HG03135 (cell line): ENCODE data around the gene TNIK.

Experiments
- ATAC-seq: cut with Tn5 transposase; IDR thresholded peaks from one replicate; pipeline ENCODE4 v1.9.1; 2021; ENCODE audit warnings: mild to moderate bottlenecking, moderate library complexity; ENCODE audit not compliant: unreplicated experiment

The TNIK gene

GRCh38 chr3:171459942-171460724 lies at the start of gene TNIK:
TSS of gene TNIK (minus strand) at chr3:171460405. CDS start at chr3:171460063, 342 bp downstream.
- peak; percentile 78 for ATAC-seq

GRCh38 chr3:171508676-171509075 lies 48.5 kb upstream of the TNIK start:
- no peak for ATAC-seq

GRCh38 chr3:171508206-171508605 lies 48.0 kb upstream of the TNIK start:
- ATAC-seq = no peak

GRCh38 chr3:171506743-171507319 lies 46.6 kb upstream of the TNIK start:
- no peak for ATAC-seq

GRCh38 chr3:171505822-171506333 lies 45.7 kb upstream of the TNIK start:
- no peak for ATAC-seq

- ATAC-seq = no peak
Measured at GRCh38 chr3:171504376-171504775, 44.2 kb upstream of the TNIK start.

GRCh38 chr3:171503817-171504216 lies 43.6 kb upstream of the TNIK start:
- ATAC-seq = no peak

GRCh38 chr3:171498921-171499320 lies 38.7 kb upstream of the TNIK start:
- ATAC-seq = no peak

- ATAC-seq = no peak
Measured at GRCh38 chr3:171497468-171497867, 37.3 kb upstream of the TNIK start.

- no peak for ATAC-seq
Measured at GRCh38 chr3:171495413-171495812, 35.2 kb upstream of the TNIK start.

- ATAC-seq = no peak
Measured at GRCh38 chr3:171494457-171495109, 34.4 kb upstream of the TNIK start.

GRCh38 chr3:171491361-171491760 lies 31.2 kb upstream of the TNIK start:
- no peak for ATAC-seq

- ATAC-seq = no peak
Measured at GRCh38 chr3:171490901-171491300, 30.7 kb upstream of the TNIK start.

GRCh38 chr3:171489348-171489747 lies 29.1 kb upstream of the TNIK start:
- ATAC-seq = no peak

- no peak for ATAC-seq
Measured at GRCh38 chr3:171488479-171488878, 28.3 kb upstream of the TNIK start.

- no peak for ATAC-seq
Measured at GRCh38 chr3:171487382-171487781, 27.2 kb upstream of the TNIK start.

- ATAC-seq = no peak
Measured at GRCh38 chr3:171485338-171485737, 25.1 kb upstream of the TNIK start.

GRCh38 chr3:171481011-171481410 lies 20.8 kb upstream of the TNIK start:
- no peak for ATAC-seq

GRCh38 chr3:171480526-171480925 lies 20.3 kb upstream of the TNIK start:
- peak; percentile 74 for ATAC-seq

- no peak for ATAC-seq
Measured at GRCh38 chr3:171476532-171477102, 16.4 kb upstream of the TNIK start.

- ATAC-seq = no peak
Measured at GRCh38 chr3:171472552-171472951, 12.3 kb upstream of the TNIK start.
